ENCODE results near the gene HNRNPLL.
"Not testable (repeated sequence)": the region's sequence is repeated elsewhere in the genome, so short reads cannot be mapped to it uniquely, and the experiment has no call there.

Gene HNRNPLL

GRCh38 chr2:38602732-38603401 lies at the start of gene HNRNPLL:
Gene HNRNPLL, minus strand, starts transcription at chr2:38602928. Its CDS starts 302 bp downstream, at chr2:38602626.
- DNase-seq (ENCODE audit: low spot score): peak; percentile 98

- no peak for DNase-seq (ENCODE audit: low spot score)
Measured at GRCh38 chr2:38650717-38651116, 48.0 kb upstream of the HNRNPLL start.

DNA sequence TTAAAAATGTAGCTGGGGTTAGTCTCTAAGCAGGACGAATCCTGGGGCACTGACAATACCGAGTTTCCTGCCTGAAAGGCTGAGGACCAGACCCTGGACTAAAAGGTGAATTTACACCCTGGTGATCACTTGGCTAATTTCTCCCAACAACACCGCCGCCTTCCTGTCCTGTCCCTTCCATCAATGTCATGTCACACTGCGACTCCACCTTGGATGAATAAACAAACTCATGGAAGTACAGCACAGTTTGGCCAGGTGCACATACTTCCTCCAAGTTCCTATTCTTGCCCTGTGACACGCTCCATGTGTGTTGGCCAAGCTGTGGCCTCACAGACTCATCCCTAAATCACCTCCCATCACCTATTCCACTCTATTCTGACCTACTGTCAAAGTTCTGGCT lies 47.3 kb upstream of the HNRNPLL start:
- DNase-seq (ENCODE audit: low spot score): no peak

DNA sequence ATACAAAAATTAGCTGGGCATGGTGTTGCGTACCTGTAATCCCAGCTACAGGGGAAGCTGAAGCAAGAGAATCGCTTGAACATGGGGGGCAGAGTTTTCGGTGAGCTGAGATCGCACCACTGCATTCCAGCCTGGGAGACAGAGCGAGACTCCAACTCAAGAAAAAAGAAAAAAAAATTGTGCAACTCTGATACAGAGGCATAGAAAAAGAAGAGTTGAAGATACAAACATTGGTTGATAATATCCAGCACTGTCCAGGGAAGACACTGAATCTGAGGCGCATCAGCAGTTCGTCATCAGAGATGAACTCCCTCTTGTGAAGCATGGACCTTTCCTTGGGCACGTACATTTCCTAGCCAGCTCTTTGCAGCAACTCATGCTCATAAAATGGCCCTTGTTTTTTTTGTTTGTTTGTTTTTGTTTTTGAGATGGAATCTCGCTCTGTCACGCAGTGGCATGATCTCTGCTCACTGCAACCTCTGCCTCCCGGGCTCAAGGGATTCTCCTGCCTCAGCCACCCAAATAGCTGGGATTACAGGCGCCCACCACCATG lies 46.5 kb upstream of the HNRNPLL start:
- DNase-seq (ENCODE audit: low spot score): no peak

DNA sequence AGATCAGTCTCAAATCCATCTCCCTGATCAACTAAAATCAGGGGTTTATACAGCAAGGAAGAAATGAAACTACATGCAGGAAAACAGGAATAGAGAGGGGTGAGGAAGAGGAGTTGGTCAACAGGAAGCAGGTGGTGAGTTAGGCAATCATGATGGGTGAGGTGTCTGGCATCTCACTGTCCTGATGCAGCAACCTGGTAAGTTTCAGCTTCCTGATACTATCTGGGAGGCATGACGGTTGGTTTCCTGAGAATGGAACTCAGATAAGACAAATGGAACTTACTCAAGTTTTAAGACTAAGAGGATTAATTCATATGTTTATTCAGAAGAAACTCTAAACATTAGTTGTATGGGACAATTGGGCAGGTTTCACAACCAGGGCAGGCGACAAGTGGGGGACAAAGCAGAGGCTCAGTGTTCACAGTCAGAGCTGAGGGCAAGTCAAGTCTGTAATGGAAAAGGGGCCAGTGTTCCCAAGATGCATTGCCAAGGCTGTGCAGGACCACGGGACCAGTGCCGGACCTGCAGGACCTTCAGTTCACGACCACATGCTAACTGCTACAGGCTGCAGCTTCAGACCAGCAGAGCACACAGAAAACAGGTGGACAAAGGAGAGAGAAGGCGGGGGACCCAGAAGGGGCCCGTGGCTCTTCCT lies 45.5 kb upstream of the HNRNPLL start:
- DNase-seq (ENCODE audit: low spot score): no peak

DNA sequence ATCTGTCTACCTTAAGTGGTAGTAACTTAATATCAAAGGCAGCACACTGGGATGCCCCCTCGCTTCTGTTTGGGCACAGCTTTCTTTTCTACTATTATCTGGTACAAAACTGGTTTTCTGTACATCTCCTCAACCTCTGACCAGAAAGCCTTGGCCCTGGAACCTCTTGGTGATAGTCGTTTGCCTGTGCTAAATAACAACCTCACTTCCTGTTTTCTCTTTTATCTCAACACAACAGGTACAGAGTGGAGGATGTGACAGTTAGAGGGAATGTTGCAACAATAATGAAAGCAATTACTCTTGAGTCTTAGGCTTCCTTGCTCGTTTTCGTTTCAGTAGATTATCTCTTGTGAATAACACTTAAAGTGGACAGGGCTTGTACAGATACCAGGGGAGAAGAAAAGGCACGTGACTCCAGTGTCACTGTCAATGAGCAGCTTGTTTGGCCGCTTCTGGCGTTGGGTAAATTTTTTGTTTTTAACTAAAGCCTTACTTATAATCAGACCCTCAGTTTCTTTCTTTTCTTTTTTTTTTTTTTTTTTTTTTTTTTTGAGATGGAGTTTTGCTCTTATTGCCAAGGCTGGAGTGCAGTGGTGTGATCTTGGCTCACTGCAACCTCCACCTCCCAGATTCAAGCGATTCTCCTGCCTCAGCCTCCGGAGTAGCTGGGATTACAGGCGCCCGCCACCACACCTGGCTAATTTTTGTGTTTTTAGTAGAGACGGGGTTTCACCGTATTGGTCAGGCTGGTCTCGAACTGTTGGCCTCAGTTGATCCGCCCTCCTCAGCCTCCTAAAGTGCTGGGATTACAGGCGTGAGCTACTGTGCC lies 41.2 kb upstream of the HNRNPLL start:
- DNase-seq (ENCODE audit: low spot score): not testable (repeated sequence)

DNA sequence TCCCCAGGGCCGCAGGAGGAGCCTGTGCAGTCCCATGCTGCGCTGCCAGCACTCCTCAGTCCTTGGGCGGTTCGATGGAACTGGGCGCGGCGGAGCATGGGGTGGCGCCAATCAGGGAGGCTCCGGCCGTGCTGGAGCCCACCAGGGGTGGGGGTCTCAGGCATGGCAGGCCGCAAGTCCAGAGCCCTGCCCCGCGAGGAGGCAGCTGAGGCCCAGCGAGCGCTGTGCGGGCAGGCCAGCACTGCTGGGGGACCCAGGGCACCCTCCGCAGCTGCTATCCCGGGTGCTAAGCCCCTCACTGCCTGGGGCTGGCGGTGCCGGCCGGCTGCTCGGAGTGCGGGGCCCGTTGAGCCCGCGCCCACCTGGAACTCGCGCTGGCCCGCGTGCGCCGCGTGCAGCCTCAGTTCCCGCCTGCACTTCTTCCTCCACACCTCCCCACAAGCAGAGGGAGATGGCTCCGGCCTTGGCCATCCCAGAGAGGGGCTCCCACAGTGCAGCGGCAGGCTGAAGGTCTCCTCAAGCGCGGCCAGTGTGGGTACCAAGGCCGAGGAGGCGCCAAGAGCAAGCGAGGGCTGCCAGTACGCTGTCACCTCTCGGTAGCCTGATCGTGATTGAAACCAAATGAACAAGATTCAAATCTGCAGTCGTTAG lies 40.4 kb upstream of the HNRNPLL start:
- no peak for DNase-seq (ENCODE audit: low spot score)

DNA sequence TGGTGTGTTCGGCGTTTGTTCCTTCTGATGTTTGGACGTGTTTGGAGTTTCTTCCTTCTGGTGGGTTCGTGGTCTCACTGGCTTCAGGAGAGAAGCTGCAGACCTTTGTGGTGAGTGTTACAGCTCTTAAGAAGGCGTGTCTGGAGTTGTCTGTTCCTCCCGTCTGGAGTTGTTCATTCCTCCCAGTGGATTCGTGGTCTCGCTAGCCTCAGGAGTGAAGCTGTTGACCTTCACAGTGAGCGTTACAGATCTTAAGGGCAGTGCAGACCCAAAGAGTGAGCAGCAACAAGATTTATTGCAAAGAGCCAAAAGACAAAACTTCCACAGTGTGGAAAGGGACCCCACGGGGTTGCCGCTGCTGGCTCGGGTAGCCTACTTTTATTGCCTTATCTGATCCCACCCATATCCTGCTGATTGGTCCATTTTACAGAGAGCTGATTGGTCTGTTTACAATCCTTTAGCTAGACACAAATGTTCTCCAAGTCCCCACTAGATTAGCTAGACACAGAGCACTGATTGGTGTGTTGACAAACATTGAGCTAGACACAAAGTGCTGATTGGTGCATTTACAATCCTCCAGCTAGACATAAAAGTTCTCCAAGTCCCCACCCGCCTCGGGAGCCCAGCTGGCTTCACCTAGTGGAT lies 39.8 kb upstream of the HNRNPLL start:
- DNase-seq (ENCODE audit: low spot score): not testable (repeated sequence)

- no peak for DNase-seq (ENCODE audit: low spot score)
Measured at GRCh38 chr2:38636069-38636468, 33.3 kb upstream of the HNRNPLL start.

DNA sequence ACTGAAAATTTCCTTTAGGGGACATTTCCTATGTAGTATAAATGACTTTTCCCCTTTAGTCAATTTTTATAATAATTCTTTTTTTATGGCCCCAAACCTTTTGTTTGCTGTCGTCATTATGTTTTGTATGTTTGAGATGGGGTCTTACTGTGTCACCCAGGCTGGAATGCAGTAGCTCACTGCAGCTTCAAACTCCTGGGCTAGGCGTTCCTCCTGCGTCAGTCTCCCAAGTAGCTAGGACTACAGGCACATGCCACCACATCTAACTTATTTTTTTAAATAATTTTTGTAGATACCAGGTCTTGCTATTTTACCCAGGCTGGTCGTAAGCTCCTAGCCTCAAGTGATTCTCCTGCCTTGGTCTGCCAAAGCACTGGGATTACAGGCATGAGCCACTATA lies 32.4 kb upstream of the HNRNPLL start:
- no peak for DNase-seq (ENCODE audit: low spot score)

- DNase-seq (ENCODE audit: low spot score): no peak
Measured at GRCh38 chr2:38634684-38635083, 32.0 kb upstream of the HNRNPLL start.

- DNase-seq (ENCODE audit: low spot score): no peak
Measured at GRCh38 chr2:38633895-38634294, 31.2 kb upstream of the HNRNPLL start.

DNA sequence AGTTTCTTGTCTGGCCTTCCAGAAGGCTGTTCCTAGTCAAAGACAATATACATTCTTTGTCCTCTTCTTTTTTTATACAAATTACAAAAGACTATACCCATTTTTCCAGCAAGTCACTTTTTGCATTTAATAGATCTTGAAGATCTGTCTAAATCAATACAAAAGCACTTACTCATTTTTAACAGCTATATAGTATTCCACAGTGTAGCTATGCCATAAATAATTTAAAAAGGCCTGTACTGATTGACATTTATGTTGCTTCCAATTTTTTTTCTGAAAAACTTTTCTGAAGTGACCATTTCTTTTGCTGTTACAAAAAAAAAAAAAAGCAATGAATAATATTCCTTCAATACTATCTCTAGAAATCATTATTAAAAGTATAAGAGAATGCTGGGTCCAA lies 30.3 kb upstream of the HNRNPLL start:
- DNase-seq (ENCODE audit: low spot score): no peak

DNA sequence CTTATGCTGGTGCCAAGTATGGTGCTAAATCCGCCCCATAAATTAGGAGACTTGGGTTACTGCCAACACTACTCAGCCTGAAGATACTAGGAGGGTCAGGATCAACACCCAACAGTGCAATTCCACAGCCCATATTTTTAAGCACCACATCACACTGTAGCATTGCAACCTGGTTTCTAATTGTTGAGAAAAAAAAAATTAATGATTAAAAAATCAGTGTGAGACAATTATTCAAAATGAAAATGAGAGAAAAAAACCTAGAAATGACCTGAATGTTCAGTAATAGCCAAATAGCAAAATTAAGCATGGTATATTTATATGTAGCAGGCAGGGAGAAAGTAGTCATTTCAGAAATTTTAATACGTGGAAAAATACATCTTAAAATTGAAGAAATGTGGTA lies 29.2 kb upstream of the HNRNPLL start:
- DNase-seq (ENCODE audit: low spot score): no peak

DNA sequence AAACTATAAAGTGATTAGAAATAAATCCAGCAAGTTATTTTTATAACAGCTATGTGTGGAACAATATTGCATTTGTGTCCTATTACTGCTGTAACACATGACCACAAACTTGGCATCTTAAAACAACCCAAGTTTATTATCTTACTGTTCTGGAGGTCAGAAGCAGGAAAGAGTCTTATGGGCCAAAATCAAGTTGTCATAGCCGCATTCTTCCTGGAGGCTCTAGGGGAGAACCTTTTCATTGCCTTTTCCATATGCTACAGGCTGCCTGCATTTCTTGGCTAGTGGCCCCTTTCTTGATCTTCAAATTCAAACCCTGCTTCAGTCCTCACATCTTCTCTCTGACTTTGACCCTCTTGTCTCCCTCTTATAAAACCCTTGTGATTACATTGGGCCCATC lies 27.0 kb upstream of the HNRNPLL start:
- no peak for DNase-seq (ENCODE audit: low spot score)

DNA sequence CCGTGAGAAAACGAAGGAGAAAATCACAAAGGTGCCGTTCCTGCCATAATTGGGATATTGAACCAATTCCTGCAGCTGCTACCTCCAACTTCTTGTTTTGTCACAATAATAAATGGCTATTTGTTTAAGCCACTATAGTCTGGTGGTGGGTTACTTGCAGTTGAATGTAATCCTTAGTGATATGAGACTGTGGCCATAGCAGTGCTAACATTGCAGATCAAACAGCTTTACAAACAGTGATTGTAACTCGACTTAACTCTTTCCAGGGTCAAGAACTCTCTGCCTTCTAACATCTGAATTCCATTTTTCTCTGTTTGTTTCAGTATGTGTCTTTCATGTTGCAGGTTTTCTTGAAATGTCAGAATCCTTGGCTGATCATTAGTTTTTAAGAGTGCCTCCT lies 24.7 kb upstream of the HNRNPLL start:
- no peak for DNase-seq (ENCODE audit: low spot score)

- DNase-seq (ENCODE audit: low spot score): no peak
Measured at GRCh38 chr2:38626326-38627035, 23.8 kb upstream of the HNRNPLL start.

DNA sequence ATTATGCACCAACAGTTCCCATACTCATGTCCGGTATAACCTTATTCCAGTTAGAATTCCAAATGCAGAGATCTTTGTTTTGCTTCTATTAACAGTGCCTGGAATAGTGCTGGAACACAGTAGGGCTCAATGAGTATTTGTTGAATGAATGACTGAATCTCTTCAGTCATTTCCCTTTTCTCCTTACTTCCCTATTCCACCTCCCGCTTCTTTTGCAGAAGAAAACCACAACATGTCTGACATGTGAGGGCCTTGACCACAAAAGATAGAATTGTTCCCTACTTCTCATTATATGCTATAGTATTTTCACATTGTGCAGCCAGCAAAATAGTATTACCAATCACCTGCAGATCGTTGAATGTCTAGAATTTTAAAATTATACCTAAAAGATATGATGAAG lies 19.5 kb upstream of the HNRNPLL start:
- no peak for DNase-seq (ENCODE audit: low spot score)

DNA sequence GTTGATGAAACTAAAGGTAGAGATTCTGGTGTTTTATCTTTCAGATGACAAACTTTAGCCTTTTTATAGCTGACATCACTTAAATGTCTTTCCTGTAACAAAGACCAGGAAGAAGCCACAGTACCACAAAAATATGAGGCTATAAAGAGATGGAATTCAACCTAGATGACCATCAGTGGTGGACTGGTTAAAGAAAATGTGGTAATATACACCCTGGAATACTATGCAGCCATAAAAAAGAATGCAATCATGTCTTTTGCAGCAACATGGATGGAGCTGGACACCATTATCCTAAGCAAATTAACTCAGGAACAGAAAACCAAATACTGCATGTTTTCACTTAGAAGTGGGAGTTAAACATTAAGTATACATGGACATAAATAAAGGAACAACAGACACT lies 18.3 kb upstream of the HNRNPLL start:
- no peak for DNase-seq (ENCODE audit: low spot score)

DNA sequence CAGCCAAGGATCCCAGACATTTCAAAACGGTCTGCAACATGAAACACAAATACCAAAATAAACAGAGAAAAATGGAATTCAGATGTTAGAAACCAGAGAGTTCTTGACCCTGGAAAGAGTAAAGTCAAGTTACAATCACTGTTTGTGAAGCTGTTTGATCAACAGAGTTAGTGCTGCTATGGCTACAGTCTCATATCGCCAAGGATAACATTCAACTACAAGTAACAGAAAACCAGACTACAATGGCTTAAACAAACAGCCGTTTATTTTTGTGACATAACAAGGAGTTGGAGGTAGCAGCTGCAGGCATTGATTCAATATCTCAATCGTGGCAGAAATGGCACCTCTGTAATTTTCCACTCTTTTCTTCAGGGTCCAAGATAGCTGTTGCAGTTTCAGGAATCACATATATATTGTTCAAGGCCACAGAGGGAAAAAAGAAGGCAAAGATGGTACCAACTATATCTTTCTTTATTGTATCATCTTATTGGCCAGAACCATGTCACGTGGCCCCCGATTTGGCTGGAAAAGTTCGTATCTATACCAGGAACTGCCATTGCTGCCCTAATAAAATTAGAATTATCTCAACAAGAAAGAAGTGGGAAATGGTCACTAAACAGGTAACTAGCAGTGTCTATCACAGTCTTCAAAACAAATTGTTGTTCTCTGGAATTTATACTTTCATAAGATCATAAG lies 17.7 kb upstream of the HNRNPLL start:
- no peak for DNase-seq (ENCODE audit: low spot score)

All from SW480 (cell line).